ENCODE results near the gene FADS1. TPM values are rescaled to one million over a fixed set of nuclear protein-coding genes. Genes with fewer than 3 reads are reported as not detected.

The FADS1 gene
- total and polyA plus RNA-seq, 2 of the 13 experiments (the other 11 are each of a cell fraction or from before 2014, with no cell fraction given) = 91.8 to 108 TPM

- TF ChIP-seq ZNF839 (CRISPR knock-in tag; IDR thresholded peaks at IDR 0.05; ENCODE audit: borderline replicate concordance) (no peak), SMARCC2 (IDR thresholded peaks at IDR 0.05) (no peak), ZUFSP (CRISPR knock-in tag; IDR thresholded peaks at IDR 0.05; ENCODE audit: borderline replicate concordance) (no peak), ZSCAN21 (CRISPR knock-in tag; IDR thresholded peaks at IDR 0.05; ENCODE audit: borderline replicate concordance) (0 out of 2 replicates have a peak, but pooled peaks have one; percentile 48), ZMYM4 (CRISPR knock-in tag; IDR thresholded peaks at IDR 0.05) (no peak), ZBTB7B (CRISPR knock-in tag; IDR thresholded peaks at IDR 0.05) (no peak), ZNF160 (CRISPR knock-in tag; IDR thresholded peaks at IDR 0.05) (no peak), ARID4A (CRISPR knock-in tag; IDR thresholded peaks at IDR 0.05; ENCODE audit: borderline replicate concordance) (no peak), ZBTB49 (CRISPR knock-in tag; IDR thresholded peaks at IDR 0.05; ENCODE audit: borderline replicate concordance) (no peak), MYPOP (CRISPR knock-in tag; IDR thresholded peaks at IDR 0.05) (no peak), ZFX (CRISPR knock-in tag; IDR thresholded peaks at IDR 0.05; ENCODE audit: low read depth) (peak; percentile 29; the same call in 1 of the 2 replicates), YEATS4 (CRISPR knock-in tag; IDR thresholded peaks at IDR 0.05; ENCODE audit: borderline replicate concordance) (no peak), SRY (CRISPR knock-in tag; IDR thresholded peaks at IDR 0.05) (no peak), ZMAT5 (CRISPR knock-in tag; IDR thresholded peaks at IDR 0.05; ENCODE audit: borderline replicate concordance, low read depth) (no peak), TBP (CRISPR knock-in tag; IDR thresholded peaks at IDR 0.05) (no peak), ZNF546 (CRISPR knock-in tag; conservative IDR thresholded peaks at IDR 0.05) (no peak), ZNF260 (CRISPR knock-in tag; IDR thresholded peaks at IDR 0.05; ENCODE audit: borderline replicate concordance, low read depth) (no peak), ARNT2 (CRISPR knock-in tag; IDR thresholded peaks at IDR 0.05; ENCODE audit: low read depth) (no peak)
Observed at GRCh38 chr11:61754534-61755482, 62.0 kb downstream of the FADS1 start (continued).

Data from HepG2 (cell line).